ENCODE data around the gene IZUMO4. TPM values are rescaled to one million over a fixed set of nuclear protein-coding genes. Genes with fewer than 3 reads are reported as not detected.

The IZUMO4 gene
- total and polyA plus RNA-seq, 10 of the 15 experiments (the other 5 are each of a cell fraction or from before 2014, with no cell fraction given), result 0.53 to 27.1 (median 7.5) TPM

GRCh38 chr19:2070986-2071673, 25.6 kb upstream of the IZUMO4 start (continued):
- TF ChIP-seq CEBPZ (IDR thresholded peaks at IDR 0.05; ENCODE audit: low read depth, low read length), result no peak
- no peak for TF ChIP-seq STAT3 (IDR thresholded peaks at IDR 0.05; ENCODE audit: low read depth, low read length)
- TF ChIP-seq LARP7 (IDR thresholded peaks at IDR 0.05), result no peak
- no peak for TF ChIP-seq USF1 (IDR thresholded peaks at IDR 0.05; ENCODE audit: borderline replicate concordance, extremely low read length, insufficient read depth, low read depth, low read length)
- TF ChIP-seq CBX5 (IDR thresholded peaks at IDR 0.05; ENCODE audit: low read depth), result no peak
- TF ChIP-seq MEF2A (IDR thresholded peaks at IDR 0.05; ENCODE audit: insufficient read depth, low read depth, low read length), result no peak
- TF ChIP-seq CHD1 (IDR thresholded peaks at IDR 0.05; ENCODE audit: low read depth, low read length), result no peak
- TF ChIP-seq BMI1 (IDR thresholded peaks at IDR 0.05; ENCODE audit: borderline replicate concordance), result no peak
- no peak for TF ChIP-seq MYB (IDR thresholded peaks at IDR 0.05; ENCODE audit: borderline replicate concordance, low read depth, low read length)
- TF ChIP-seq TCF7 (IDR thresholded peaks at IDR 0.05; ENCODE audit: borderline replicate concordance), result no peak
- no peak for TF ChIP-seq CUX1 (IDR thresholded peaks at IDR 0.05; ENCODE audit: insufficient replicate concordance, low read depth, low read length)
- TF ChIP-seq TARDBP (IDR thresholded peaks at IDR 0.05; ENCODE audit: borderline replicate concordance), result no peak
- TF ChIP-seq SMARCA5 (IDR thresholded peaks at IDR 0.05), result no peak
- no peak for TF ChIP-seq MLLT1 (IDR thresholded peaks at IDR 0.05)
- no peak for TF ChIP-seq E4F1 (IDR thresholded peaks at IDR 0.05; ENCODE audit: borderline replicate concordance, partially characterized antibody)
- TF ChIP-seq MEF2B (IDR thresholded peaks at IDR 0.05; ENCODE audit: partially characterized antibody, poor library complexity, severe bottlenecking), result no peak

All from GM12878 (cell line).